Endothelial cell of umbilical vein (primary cell): Measurements from ENCODE around the gene ELOB. TPM values are rescaled to one million over a fixed set of nuclear protein-coding genes. Genes with fewer than 3 reads are reported as not detected.

Experiments
- BruUV-seq: library from RNA; stranded (reverse); fragments of 400-500 nt; replicated peaks from 2 replicates; lab custom pipeline; 2021; lab: Mats Ljungman, UMichigan
- CTCF ChIA-PET: fragments of 300-600, 350-600 bp; sonication (Branson Sonifier 250); formaldehyde crosslinking; loops from one replicate; lab custom pipeline; 2021; ENCODE audit warnings: antibody characterized with exemption, inconsistent platforms; lab: Charles Lee
- POLR2A ChIA-PET: fragments of 300-600, 350-600 bp; sonication (Branson Sonifier 250); formaldehyde crosslinking; loops from one replicate; lab custom pipeline; 2021; ENCODE audit warnings: antibody characterized with exemption, inconsistent platforms; lab: Charles Lee
- DNase-seq: peaks from one replicate; pipeline ENCODE4 v3.0.0-alpha.2; 2011; ENCODE audit warnings: low read depth, low spot score
- FAIRE-seq: peaks from 2 replicates; lab custom pipeline; 2011; peaks lifted over from hg19 to GRCh38; lab: Jason Lieb, UNC
- H2AFZ ChIP-seq: 2 replicates; pipeline ENCODE4 v1.6.0; 2012; ENCODE audit warnings: low read depth, low read length, control low read depth, inconsistent platforms
- H3K27ac ChIP-seq: 2 replicates; pipeline ENCODE4 v1.5.1; 2011; ENCODE audit warnings: low read depth, mild to moderate bottlenecking, control low read depth, low read length, moderate library complexity; ENCODE audit not compliant: insufficient read depth
- H3K27me3 ChIP-seq, 2 experiments: 2 replicates each; pipeline versions ENCODE4 v1.6.0 to v1.6.1; 2011; ENCODE audit warnings: low read length in 2 of 2, mixed read lengths in 1 of 2; ENCODE audit not compliant: control insufficient read depth in 2 of 2, insufficient read depth in 2 of 2
- H3K36me3 ChIP-seq, 2 experiments: 2 replicates in 1 of 2; 3 replicates in 1 of 2; pipeline ENCODE4 v1.5.1; 2011; ENCODE audit warnings: low read length in 2 of 2, mild to moderate bottlenecking in 1 of 2, moderate library complexity in 1 of 2; ENCODE audit not compliant: control insufficient read depth in 2 of 2, insufficient read depth in 2 of 2; ENCODE audit errors: extremely low read depth in 1 of 2
- H3K4me1 ChIP-seq: 3 replicates; pipeline ENCODE4 v1.5.1; 2011; ENCODE audit warnings: mild to moderate bottlenecking, low read length; ENCODE audit not compliant: control insufficient read depth, insufficient read depth; ENCODE audit errors: extremely low read depth
- H3K4me2 ChIP-seq: 2 replicates; pipeline ENCODE4 v1.6.1; 2011; ENCODE audit warnings: low read length, control low read depth, mixed read lengths; ENCODE audit not compliant: insufficient read depth
- H3K4me3 ChIP-seq, 3 experiments: fragments of 200-600 bp in 1 of 3; sonication (generic), shearing (Covaris generic) in 1 of 3; replicated peaks in 1 of 3; 2 replicates each; pipeline ENCODE4 v1.5.1; 2011 to 2016; ENCODE audit warnings: control low read depth in 3 of 3, low read length in 3 of 3, mild to moderate bottlenecking in 2 of 3, inconsistent platforms in 1 of 3, low read depth in 1 of 3, moderate library complexity in 1 of 3; ENCODE audit not compliant: insufficient read depth in 1 of 3
- H3K79me2 ChIP-seq: 2 replicates; pipeline ENCODE4 v1.6.0; 2012; ENCODE audit warnings: low read length, inconsistent platforms; ENCODE audit not compliant: control insufficient read depth, insufficient read depth
- H3K9ac ChIP-seq: replicated peaks from 2 replicates; pipeline ENCODE3; 2011; ENCODE audit warnings: low read length, control low read depth; ENCODE audit not compliant: insufficient read depth; ENCODE audit errors: extremely low read depth
- H3K9me1 ChIP-seq: replicated peaks from 3 replicates; pipeline ENCODE4 v1.6.0; 2011; ENCODE audit warnings: mild to moderate bottlenecking, low read length; ENCODE audit not compliant: control insufficient read depth, insufficient read depth; ENCODE audit errors: extremely low read depth
- H3K9me3 ChIP-seq: replicated peaks from 2 replicates; pipeline ENCODE4 v1.5.1; 2012; ENCODE audit warnings: low read length, inconsistent platforms; ENCODE audit not compliant: control insufficient read depth, insufficient read depth
- H4K20me1 ChIP-seq: replicated peaks from 2 replicates; pipeline ENCODE3; 2011; ENCODE audit warnings: mild to moderate bottlenecking, low read length; ENCODE audit not compliant: control insufficient read depth, insufficient read depth; ENCODE audit errors: extremely low read depth
- EZH2 ChIP-seq: IDR thresholded peaks from 2 replicates; pipeline ENCODE4 v1.6.1; 2012; ENCODE audit warnings: borderline replicate concordance, low read depth, mild to moderate bottlenecking, moderate library complexity, low read length, inconsistent platforms; ENCODE audit not compliant: severe bottlenecking
- FOS ChIP-seq: IDR thresholded peaks from 2 replicates; pipeline ENCODE4 v1.6.1; 2011; ENCODE audit warnings: mild to moderate bottlenecking, low read length, moderate library complexity, borderline replicate concordance; ENCODE audit not compliant: insufficient read depth
- GATA2 ChIP-seq: IDR thresholded peaks from 2 replicates; pipeline ENCODE4 v1.7.0; 2011; ENCODE audit warnings: low read depth, mild to moderate bottlenecking, moderate library complexity, mixed read lengths, low read length; ENCODE audit not compliant: insufficient read length, insufficient read depth
- JUN ChIP-seq: IDR thresholded peaks from 2 replicates; pipeline ENCODE4 v1.6.1; 2011; ENCODE audit warnings: borderline replicate concordance, low read depth; ENCODE audit not compliant: insufficient read length, insufficient read depth
- MYC ChIP-seq: IDR thresholded peaks from one replicate; pipeline ENCODE4 v1.6.1; 2011; ENCODE audit warnings: mild to moderate bottlenecking, low read depth, low read length
- POLR2A ChIP-seq: IDR thresholded peaks from 2 replicates; pipeline ENCODE4 v1.6.1; 2012; ENCODE audit warnings: low read depth, mild to moderate bottlenecking, control low read depth, low read length
- POLR2AphosphoS5 ChIP-seq: IDR thresholded peaks from 2 replicates; pipeline ENCODE4 v1.6.1; 2012; ENCODE audit warnings: low read depth, mild to moderate bottlenecking, control low read depth, low read length, moderate library complexity; ENCODE audit not compliant: insufficient read depth
- dilution Hi-C: fragments of 300-500 bp; cut with MboI; formaldehyde crosslinking; loops from one replicate; pipeline ENCODE4 v1.15.0; 2019; ENCODE audit warnings: low sequenced_read_pairs; ENCODE audit not compliant: extremely low pct_ligation_motif_present
- intact Hi-C: fragments of 100-400 bp; cut with micrococcal nuclease; formaldehyde crosslinking; loops from one replicate; pipeline ENCODE4 v1.10.0; 2022
- polyA plus RNA-seq, 4 experiments: library from polyadenylated mRNA; depleted of rRNA in 3 of 4; stranded (reverse) in 3 of 4; unstranded in 1 of 4; fragments of >200 nt; gene quantifications; 2 replicates each; pipeline versions ENCODE4 v1.2.1 to v1.2.3, GENCODE V29; 2011 to 2012; ENCODE audit warnings: missing spikeins in 1 of 4
- total RNA-seq: library from RNA; stranded (reverse); gene quantifications from 2 replicates; pipeline ENCODE4 v1.2.3, GENCODE V29; 2021
- TF ChIP-seq, protein P1 (sequence below), 2 donors: IDR thresholded peaks; 1 replicate in 1 of 2; 2 replicates in 1 of 2; pipeline ENCODE4 v1.5.1; 2011; ENCODE audit warnings: low read length in 2 of 2, mild to moderate bottlenecking in 2 of 2, moderate library complexity in 2 of 2, control low read depth in 1 of 2, inconsistent platforms in 1 of 2, low read depth in 1 of 2; ENCODE audit not compliant: insufficient read depth in 1 of 2; ENCODE audit errors: extremely low read depth in 1 of 2
- TF ChIP-seq, protein P2 (sequence below): IDR thresholded peaks from 2 replicates; pipeline ENCODE4 v1.6.1; 2011; ENCODE audit not compliant: insufficient read depth, insufficient read length

The ELOB gene
- total and polyA plus RNA-seq, 2 donors (not counting 3 experiments of a cell fraction or from before 2014, with no cell fraction given): 251 to 848 TPM

DNA sequence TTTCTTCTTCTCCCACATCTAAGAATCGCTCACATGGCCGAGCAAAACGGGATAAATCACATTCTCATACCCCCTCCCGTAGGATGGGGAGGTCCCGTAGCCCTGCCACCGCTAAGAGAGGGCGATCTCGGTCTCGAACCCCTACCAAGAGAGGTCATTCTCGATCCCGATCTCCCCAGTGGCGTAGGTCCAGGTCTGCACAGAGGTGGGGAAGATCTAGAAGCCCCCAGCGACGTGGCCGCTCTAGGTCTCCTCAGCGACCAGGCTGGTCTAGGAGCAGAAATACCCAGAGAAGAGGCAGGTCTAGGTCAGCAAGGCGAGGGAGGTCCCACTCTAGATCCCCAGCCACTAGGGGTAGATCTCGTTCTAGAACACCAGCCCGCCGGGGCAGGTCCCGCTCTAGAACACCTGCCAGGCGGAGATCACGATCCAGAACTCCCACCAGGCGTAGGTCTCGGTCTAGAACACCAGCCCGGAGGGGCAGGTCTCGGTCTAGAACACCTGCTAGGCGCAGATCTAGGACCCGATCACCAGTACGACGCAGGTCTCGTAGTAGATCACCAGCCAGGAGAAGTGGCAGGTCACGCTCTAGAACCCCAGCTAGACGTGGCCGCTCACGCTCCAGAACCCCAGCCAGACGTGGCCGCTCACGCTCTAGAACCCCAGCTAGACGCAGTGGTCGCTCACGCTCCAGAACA, 15.0 kb downstream of the ELOB start:
- CTCF ChIA-PET: no interaction called here

More for the DNA sequence above, 15.0 kb downstream of the ELOB start:
- Histone ChIP-seq H3K9ac (no peak overlapping the region), H3K9me1 (no peaks in the 10 kb centered on the region), H3K79me2 (peaks cover 99% of the 10 kb centered on the region), H3K36me3 (peaks cover 80 to 86% of the 10 kb centered on the region in 2 experiments), H4K20me1 (peaks cover 1% of the 10 kb centered on the region), H3K27me3 (no peaks in the 10 kb centered on the region), H3K27ac (no peak overlapping the region), H3K4me2 (no peak overlapping the region), H3K4me1 (no peaks in the 10 kb centered on the region), H3K9me3 (no peaks in the 10 kb centered on the region), H2AFZ (no peak overlapping the region), H3K4me3 (no peak overlapping the region)
- dilution Hi-C loops: no loop called here
- no peak for TF ChIP-seq GATA2
- no peak for TF ChIP-seq MYC
- TF ChIP-seq, protein P1, sequence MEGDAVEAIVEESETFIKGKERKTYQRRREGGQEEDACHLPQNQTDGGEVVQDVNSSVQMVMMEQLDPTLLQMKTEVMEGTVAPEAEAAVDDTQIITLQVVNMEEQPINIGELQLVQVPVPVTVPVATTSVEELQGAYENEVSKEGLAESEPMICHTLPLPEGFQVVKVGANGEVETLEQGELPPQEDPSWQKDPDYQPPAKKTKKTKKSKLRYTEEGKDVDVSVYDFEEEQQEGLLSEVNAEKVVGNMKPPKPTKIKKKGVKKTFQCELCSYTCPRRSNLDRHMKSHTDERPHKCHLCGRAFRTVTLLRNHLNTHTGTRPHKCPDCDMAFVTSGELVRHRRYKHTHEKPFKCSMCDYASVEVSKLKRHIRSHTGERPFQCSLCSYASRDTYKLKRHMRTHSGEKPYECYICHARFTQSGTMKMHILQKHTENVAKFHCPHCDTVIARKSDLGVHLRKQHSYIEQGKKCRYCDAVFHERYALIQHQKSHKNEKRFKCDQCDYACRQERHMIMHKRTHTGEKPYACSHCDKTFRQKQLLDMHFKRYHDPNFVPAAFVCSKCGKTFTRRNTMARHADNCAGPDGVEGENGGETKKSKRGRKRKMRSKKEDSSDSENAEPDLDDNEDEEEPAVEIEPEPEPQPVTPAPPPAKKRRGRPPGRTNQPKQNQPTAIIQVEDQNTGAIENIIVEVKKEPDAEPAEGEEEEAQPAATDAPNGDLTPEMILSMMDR (IDR thresholded peaks at IDR 0.05; ENCODE audit: extremely low read depth in 1 of 2, insufficient read depth in 1 of 2, low read depth in 1 of 2, low read length in 2 of 2): no peak
- no peak for TF ChIP-seq POLR2A
- TF ChIP-seq JUN: no peak
- TF ChIP-seq POLR2AphosphoS5: no peak
- TF ChIP-seq, protein P2, sequence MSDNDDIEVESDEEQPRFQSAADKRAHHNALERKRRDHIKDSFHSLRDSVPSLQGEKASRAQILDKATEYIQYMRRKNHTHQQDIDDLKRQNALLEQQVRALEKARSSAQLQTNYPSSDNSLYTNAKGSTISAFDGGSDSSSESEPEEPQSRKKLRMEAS: no peak
- no peak for TF ChIP-seq FOS
- TF ChIP-seq EZH2: no peak
- DNase-seq (no peak), FAIRE-seq (no peak)
- intact Hi-C loops: no loop called here
- no TSS peak for BruUV-seq
- POLR2A ChIA-PET: no interaction called here
